Osteocyte (in vitro differentiated cells): ENCODE data around the gene POLD1. TPM values are rescaled to one million over a fixed set of nuclear protein-coding genes. Genes with fewer than 3 reads are reported as not detected.

ENCODE experiments used
- DNase-seq: peaks from one replicate; pipeline ENCODE4 v3.0.0; 2021; ENCODE audit warnings: mixed read lengths; ENCODE audit not compliant: unreplicated experiment; ENCODE audit errors: extremely low spot score
- H3K27ac Mint-ChIP-seq: one replicate; pipeline ENCODE4 v1.8.0; 2021; ENCODE audit warnings: mild to moderate bottlenecking, mixed read lengths; ENCODE audit not compliant: unreplicated experiment
- H3K27me3 Mint-ChIP-seq: one replicate; pipeline ENCODE4 v1.8.0; 2021; ENCODE audit warnings: mixed read lengths; ENCODE audit not compliant: unreplicated experiment
- H3K36me3 Mint-ChIP-seq: one replicate; pipeline ENCODE4 v1.8.0; 2021; ENCODE audit warnings: mixed read lengths; ENCODE audit not compliant: unreplicated experiment
- H3K4me1 Mint-ChIP-seq: one replicate; pipeline ENCODE4 v1.8.0; 2021; ENCODE audit warnings: mixed read lengths; ENCODE audit not compliant: unreplicated experiment
- H3K4me3 Mint-ChIP-seq: one replicate; pipeline ENCODE4 v1.8.0; 2021; ENCODE audit warnings: mild to moderate bottlenecking, moderate library complexity, mixed read lengths; ENCODE audit not compliant: unreplicated experiment
- H3K9me3 Mint-ChIP-seq: one replicate; pipeline ENCODE4 v1.8.0; 2021; ENCODE audit warnings: mixed read lengths; ENCODE audit not compliant: unreplicated experiment
- CTCF ChIP-seq: fragments of 200-600 bp; sonication (generic); IDR thresholded peaks from 2 replicates; pipeline ENCODE4 v1.5.0; 2021; ENCODE audit warnings: antibody characterized with exemption, mild to moderate bottlenecking, moderate library complexity
- total RNA-seq: library from RNA; stranded (reverse); gene quantifications from 2 replicates; pipeline ENCODE4 v1.2.1, GENCODE V29; 2021

POLD1 gene
- total RNA-seq, 1 donor from 2014 or later, result 19.6 TPM

GRCh38 chr19:50371914-50372475 is 12.2 kb upstream of the POLD1 start:
- Mint-ChIP-seq H3K4me1 (peaks cover 13% of the 10 kb centered on the region), H3K9me3 (no peaks in the 10 kb centered on the region), H3K27me3 (peaks cover 2% of the 10 kb centered on the region), H3K36me3 (peaks cover 1% of the 10 kb centered on the region), H3K4me3 (no peak overlapping the region), H3K27ac (no peak overlapping the region)
- DNase-seq, result no peak
- no peak for TF ChIP-seq CTCF

GRCh38 chr19:50376166-50377050 is 7.7 kb upstream of the POLD1 start, which contains the start of gene NR1H2:
Gene NR1H2 (plus strand): TSS chr19:50376457. CDS start chr19:50377606, 1,149 bp downstream.
- Mint-ChIP-seq H3K27ac (peak within 1 kb of the TSS; percentile 100), H3K27me3 (no peaks in the 10 kb centered on the region), H3K4me1 (peaks cover 7% of the 10 kb centered on the region), H3K9me3 (no peaks in the 10 kb centered on the region), H3K36me3 (peaks cover 27% of the 10 kb centered on the region), H3K4me3 (peak within 1 kb of the TSS; percentile 99)
- peak; percentile 97 for DNase-seq
- no peak for TF ChIP-seq CTCF

DNA sequence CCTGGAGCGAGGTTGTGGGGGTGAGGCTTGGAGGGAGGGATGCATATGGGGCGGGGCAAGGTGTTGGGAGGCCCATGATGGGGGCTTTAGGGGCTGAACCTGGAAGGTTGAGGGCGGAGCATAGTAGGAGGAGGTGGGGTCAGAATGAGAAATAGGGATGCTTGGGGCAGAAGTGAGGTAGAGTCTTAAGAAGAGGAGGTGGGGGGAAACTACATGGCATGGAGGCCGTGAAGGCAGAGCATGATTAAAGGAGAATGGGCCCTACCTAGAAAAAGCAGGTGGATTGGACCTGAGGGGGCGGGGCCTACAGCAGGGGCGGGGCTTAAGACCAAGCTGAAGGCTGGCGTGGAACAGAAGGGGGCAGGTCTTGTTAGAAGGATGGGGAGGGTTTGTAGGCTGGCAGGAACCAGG is 7.1 kb upstream of the POLD1 start:
- Mint-ChIP-seq H3K36me3 (peaks cover 28% of the 10 kb centered on the region), H3K9me3 (no peaks in the 10 kb centered on the region), H3K4me3 (peak overlapping the region; percentile 60), H3K4me1 (peaks cover 7% of the 10 kb centered on the region), H3K27ac (peak overlapping the region; percentile 38), H3K27me3 (no peaks in the 10 kb centered on the region)
- no peak for DNase-seq
- no peak for TF ChIP-seq CTCF

GRCh38 chr19:50377517-50377916 is 6.6 kb upstream of the POLD1 start:
- Mint-ChIP-seq H3K27me3 (no peaks in the 10 kb centered on the region), H3K36me3 (peaks cover 28% of the 10 kb centered on the region), H3K4me1 (peaks cover 7% of the 10 kb centered on the region), H3K4me3 (peak overlapping the region; percentile 60), H3K27ac (peak overlapping the region; percentile 38), H3K9me3 (no peaks in the 10 kb centered on the region)
- DNase-seq, result no peak
- TF ChIP-seq CTCF, result no peak
